HEK293 (cell line): Measurements from ENCODE around the gene KHDC1L.

Experiments
- CTCF ChIA-PET: fragments of 350-600 bp; formaldehyde crosslinking; extraction: SDS; loops from one replicate; lab custom pipeline; 2021; ENCODE audit warnings: antibody characterized with exemption; lab: Yijun Ruan, JAX
- POLR2A ChIA-PET: fragments of 300-600 bp; formaldehyde crosslinking; extraction: SDS; loops from one replicate; lab custom pipeline; 2020; ENCODE audit warnings: antibody characterized with exemption, inconsistent platforms; lab: Yijun Ruan, JAX
- H3K27ac ChIP-seq: fragments of 200-500 bp; sonication (Bioruptor generic); 2 replicates; pipeline ENCODE4 v1.5.1; 2014; ENCODE audit warnings: low read depth, low read length, control low read depth, inconsistent platforms; ENCODE audit errors: extremely low read depth
- H3K36me3 ChIP-seq, 2 experiments: fragments of 200-500 bp in 1 of 2; sonication (Bioruptor generic) in 1 of 2; 1 replicate in 1 of 2; 2 replicates in 1 of 2; pipeline ENCODE4 v1.5.1; 2014 to 2017; ENCODE audit warnings: inconsistent platforms in 2 of 2, low read length in 2 of 2; ENCODE audit not compliant: control insufficient read depth in 2 of 2, insufficient read depth in 1 of 2
- H3K4me1 ChIP-seq: fragments of 200-500 bp; sonication (Bioruptor generic); 2 replicates; pipeline ENCODE4 v1.5.1; 2014; ENCODE audit warnings: mild to moderate bottlenecking, low read length, inconsistent platforms; ENCODE audit not compliant: control insufficient read depth, insufficient read depth
- H3K4me3 ChIP-seq: 2 replicates; pipeline ENCODE4 v1.5.1; 2011; ENCODE audit warnings: low read depth, mild to moderate bottlenecking, control low read depth, low read length, moderate library complexity
- H3K9me3 ChIP-seq: fragments of 200-500 bp; sonication (Bioruptor generic); 2 replicates; pipeline ENCODE4 v1.5.1; 2014; ENCODE audit warnings: low read depth, low read length, inconsistent platforms; ENCODE audit not compliant: control insufficient read depth, insufficient read depth
- HOXD13 ChIP-seq: sonication (generic); formaldehyde crosslinking; IDR thresholded peaks from 2 replicates; pipeline ENCODE4 v1.8.0; 2022; ENCODE audit warnings: missing genetic modification reagents, borderline replicate concordance
- PATZ1 ChIP-seq: fragments of 450-650 bp; formaldehyde crosslinking; IDR thresholded peaks from 2 replicates; pipeline ENCODE4 v1.5.1; 2016; ENCODE audit warnings: missing biosample characterization, missing genetic modification characterization
- PRDM10 ChIP-seq: fragments of 450-650 bp; formaldehyde crosslinking; IDR thresholded peaks from 2 replicates; pipeline ENCODE4 v1.5.1; 2016; ENCODE audit warnings: missing biosample characterization, missing genetic modification characterization
- ZEB2 ChIP-seq: fragments of 450-650 bp; formaldehyde crosslinking; IDR thresholded peaks from 2 replicates; pipeline ENCODE4 v1.5.1; 2016; ENCODE audit warnings: missing biosample characterization, missing genetic modification characterization
- ZNF114 ChIP-seq: fragments of 450-650 bp; formaldehyde crosslinking; IDR thresholded peaks from 2 replicates; pipeline ENCODE4 v1.5.0; 2017; ENCODE audit warnings: missing biosample characterization, missing genetic modification characterization
- ZNF350 ChIP-seq: fragments of 450-650 bp; formaldehyde crosslinking; IDR thresholded peaks from 2 replicates; pipeline ENCODE4 v1.5.0; 2017; ENCODE audit warnings: missing biosample characterization, mild to moderate bottlenecking, missing genetic modification characterization
- ZNF571 ChIP-seq: fragments of 450-650 bp; formaldehyde crosslinking; IDR thresholded peaks from 2 replicates; pipeline ENCODE4 v1.5.0; 2017; ENCODE audit warnings: missing biosample characterization, missing genetic modification characterization
- ZNF600 ChIP-seq: fragments of 450-650 bp; formaldehyde crosslinking; IDR thresholded peaks from 2 replicates; pipeline ENCODE4 v1.5.1; 2016; ENCODE audit warnings: missing biosample characterization, missing genetic modification characterization
- ZNF624 ChIP-seq: fragments of 450-650 bp; formaldehyde crosslinking; IDR thresholded peaks from 2 replicates; pipeline ENCODE4 v1.5.1; 2017; ENCODE audit warnings: missing biosample characterization, missing genetic modification characterization
- ZNF645 ChIP-seq: fragments of 450-650 bp; formaldehyde crosslinking; IDR thresholded peaks from 2 replicates; pipeline ENCODE4; 2016; ENCODE audit warnings: missing biosample characterization, missing genetic modification characterization
- ZNF654 ChIP-seq: fragments of 450-650 bp; formaldehyde crosslinking; IDR thresholded peaks from 2 replicates; pipeline ENCODE4 v1.5.1; 2016; ENCODE audit warnings: low read depth, missing biosample characterization, missing genetic modification characterization
- ZNF837 ChIP-seq: fragments of 450-650 bp; formaldehyde crosslinking; IDR thresholded peaks from 2 replicates; pipeline ENCODE4 v1.5.1; 2016; ENCODE audit warnings: missing biosample characterization, missing genetic modification characterization
- ZSCAN23 ChIP-seq: fragments of 450-650 bp; formaldehyde crosslinking; IDR thresholded peaks from 2 replicates; pipeline ENCODE4 v1.5.1; 2016; ENCODE audit warnings: missing biosample characterization, missing genetic modification characterization
- TF ChIP-seq, protein P1 (sequence below): fragments of 450-650 bp; formaldehyde crosslinking; IDR thresholded peaks from 2 replicates; pipeline ENCODE4 v1.5.1; 2016; ENCODE audit warnings: missing biosample characterization, missing genetic modification characterization
- TF ChIP-seq, protein P2 (sequence below): fragments of 450-650 bp; formaldehyde crosslinking; IDR thresholded peaks from 2 replicates; pipeline ENCODE4 v1.5.1; 2016; ENCODE audit warnings: missing biosample characterization, missing genetic modification characterization
- TF ChIP-seq, protein P3 (sequence below): fragments of 450-650 bp; formaldehyde crosslinking; IDR thresholded peaks from 2 replicates; pipeline ENCODE4 v1.5.1; 2016; ENCODE audit warnings: missing biosample characterization, missing genetic modification characterization
- TF ChIP-seq, protein P4 (sequence below): fragments of 450-650 bp; formaldehyde crosslinking; conservative IDR thresholded peaks from 2 replicates; pipeline ENCODE4 v1.5.1; 2016; ENCODE audit warnings: low read depth, missing biosample characterization, missing genetic modification characterization

The KHDC1L gene

DNA sequence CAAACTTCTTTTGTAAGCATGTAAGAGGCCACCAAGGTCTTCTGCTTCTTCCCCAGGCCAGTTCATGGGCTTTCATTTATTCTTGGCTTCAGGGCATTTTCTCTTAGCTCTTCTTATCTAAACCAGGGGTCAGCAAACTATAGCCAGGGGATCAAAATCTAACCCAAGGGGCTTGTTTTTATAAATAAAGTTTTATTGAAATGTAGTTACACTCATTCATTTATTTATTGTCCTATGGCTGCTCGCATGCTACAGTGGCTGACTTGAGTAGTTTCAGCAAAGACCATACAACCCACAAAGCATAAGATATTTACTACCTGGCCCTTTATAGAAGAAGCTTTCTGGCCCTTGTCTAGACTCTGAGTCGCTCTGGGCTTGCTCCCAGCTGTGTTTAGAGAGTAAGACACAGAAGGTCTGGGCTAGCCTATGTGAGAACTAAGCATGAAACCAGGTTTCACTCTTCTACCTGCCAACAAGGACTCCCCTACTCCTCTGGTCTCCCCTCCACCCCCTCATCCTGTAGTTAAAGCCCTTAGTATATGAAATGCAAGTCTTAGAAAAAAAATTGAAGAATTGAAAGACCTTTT is 43.2 kb downstream of the KHDC1L start (continued):
- no peak for TF ChIP-seq ZNF571 (tag by site-specific recombination)
- no peak for TF ChIP-seq ZEB2
- TF ChIP-seq, protein P1, sequence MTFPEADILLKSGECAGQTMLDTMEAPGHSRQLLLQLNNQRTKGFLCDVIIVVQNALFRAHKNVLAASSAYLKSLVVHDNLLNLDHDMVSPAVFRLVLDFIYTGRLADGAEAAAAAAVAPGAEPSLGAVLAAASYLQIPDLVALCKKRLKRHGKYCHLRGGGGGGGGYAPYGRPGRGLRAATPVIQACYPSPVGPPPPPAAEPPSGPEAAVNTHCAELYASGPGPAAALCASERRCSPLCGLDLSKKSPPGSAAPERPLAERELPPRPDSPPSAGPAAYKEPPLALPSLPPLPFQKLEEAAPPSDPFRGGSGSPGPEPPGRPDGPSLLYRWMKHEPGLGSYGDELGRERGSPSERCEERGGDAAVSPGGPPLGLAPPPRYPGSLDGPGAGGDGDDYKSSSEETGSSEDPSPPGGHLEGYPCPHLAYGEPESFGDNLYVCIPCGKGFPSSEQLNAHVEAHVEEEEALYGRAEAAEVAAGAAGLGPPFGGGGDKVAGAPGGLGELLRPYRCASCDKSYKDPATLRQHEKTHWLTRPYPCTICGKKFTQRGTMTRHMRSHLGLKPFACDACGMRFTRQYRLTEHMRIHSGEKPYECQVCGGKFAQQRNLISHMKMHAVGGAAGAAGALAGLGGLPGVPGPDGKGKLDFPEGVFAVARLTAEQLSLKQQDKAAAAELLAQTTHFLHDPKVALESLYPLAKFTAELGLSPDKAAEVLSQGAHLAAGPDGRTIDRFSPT (tag by site-specific recombination), result no peak
- TF ChIP-seq, protein P2, sequence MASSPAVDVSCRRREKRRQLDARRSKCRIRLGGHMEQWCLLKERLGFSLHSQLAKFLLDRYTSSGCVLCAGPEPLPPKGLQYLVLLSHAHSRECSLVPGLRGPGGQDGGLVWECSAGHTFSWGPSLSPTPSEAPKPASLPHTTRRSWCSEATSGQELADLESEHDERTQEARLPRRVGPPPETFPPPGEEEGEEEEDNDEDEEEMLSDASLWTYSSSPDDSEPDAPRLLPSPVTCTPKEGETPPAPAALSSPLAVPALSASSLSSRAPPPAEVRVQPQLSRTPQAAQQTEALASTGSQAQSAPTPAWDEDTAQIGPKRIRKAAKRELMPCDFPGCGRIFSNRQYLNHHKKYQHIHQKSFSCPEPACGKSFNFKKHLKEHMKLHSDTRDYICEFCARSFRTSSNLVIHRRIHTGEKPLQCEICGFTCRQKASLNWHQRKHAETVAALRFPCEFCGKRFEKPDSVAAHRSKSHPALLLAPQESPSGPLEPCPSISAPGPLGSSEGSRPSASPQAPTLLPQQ (tag by site-specific recombination), result no peak

GRCh38 chr6:73180763-73181619 is 44.3 kb downstream of the KHDC1L start:
- H3K36me3 ChIP-seq, result no peaks in the 10 kb centered on the region
- ChIA-PET POLR2A (no interaction called here), CTCF (interaction anchor here (0.6 to 2.5 kb wide), 17 partner anchors 27 to 1095 kb away, joined by 3 to 11 read pairs (median 3); no protein-coding TSS in a partner anchor)
- peaks cover 3% of the 10 kb centered on the region; the same call in 1 of the 2 replicates for H3K4me1 ChIP-seq
- no peak overlapping the region for H3K4me3 ChIP-seq
- no peaks in the 10 kb centered on the region for H3K9me3 ChIP-seq
- no peak overlapping the region for H3K27ac ChIP-seq
- TF ChIP-seq, protein P3, sequence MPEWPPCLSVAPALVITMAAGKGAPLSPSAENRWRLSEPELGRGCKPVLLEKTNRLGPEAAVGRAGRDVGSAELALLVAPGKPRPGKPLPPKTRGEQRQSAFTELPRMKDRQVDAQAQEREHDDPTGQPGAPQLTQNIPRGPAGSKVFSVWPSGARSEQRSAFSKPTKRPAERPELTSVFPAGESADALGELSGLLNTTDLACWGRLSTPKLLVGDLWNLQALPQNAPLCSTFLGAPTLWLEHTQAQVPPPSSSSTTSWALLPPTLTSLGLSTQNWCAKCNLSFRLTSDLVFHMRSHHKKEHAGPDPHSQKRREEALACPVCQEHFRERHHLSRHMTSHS, result no peak
- TF ChIP-seq ZNF837 (tag by site-specific recombination) (no peak), ZNF654 (tag by site-specific recombination) (peak; percentile 93), ZEB2 (no peak), ZNF600 (tag by site-specific recombination) (no peak), ZNF114 (tag by site-specific recombination) (no peak), ZNF645 (tag by site-specific recombination) (no peak), ZNF350 (tag by site-specific recombination) (no peak), ZSCAN23 (tag by site-specific recombination) (no peak), PRDM10 (tag by site-specific recombination) (peak; percentile 87), HOXD13 (CRISPR knock-in tag) (no peak), ZNF624 (tag by site-specific recombination) (no peak), PATZ1 (tag by site-specific recombination) (no peak)
- TF ChIP-seq, protein P4, sequence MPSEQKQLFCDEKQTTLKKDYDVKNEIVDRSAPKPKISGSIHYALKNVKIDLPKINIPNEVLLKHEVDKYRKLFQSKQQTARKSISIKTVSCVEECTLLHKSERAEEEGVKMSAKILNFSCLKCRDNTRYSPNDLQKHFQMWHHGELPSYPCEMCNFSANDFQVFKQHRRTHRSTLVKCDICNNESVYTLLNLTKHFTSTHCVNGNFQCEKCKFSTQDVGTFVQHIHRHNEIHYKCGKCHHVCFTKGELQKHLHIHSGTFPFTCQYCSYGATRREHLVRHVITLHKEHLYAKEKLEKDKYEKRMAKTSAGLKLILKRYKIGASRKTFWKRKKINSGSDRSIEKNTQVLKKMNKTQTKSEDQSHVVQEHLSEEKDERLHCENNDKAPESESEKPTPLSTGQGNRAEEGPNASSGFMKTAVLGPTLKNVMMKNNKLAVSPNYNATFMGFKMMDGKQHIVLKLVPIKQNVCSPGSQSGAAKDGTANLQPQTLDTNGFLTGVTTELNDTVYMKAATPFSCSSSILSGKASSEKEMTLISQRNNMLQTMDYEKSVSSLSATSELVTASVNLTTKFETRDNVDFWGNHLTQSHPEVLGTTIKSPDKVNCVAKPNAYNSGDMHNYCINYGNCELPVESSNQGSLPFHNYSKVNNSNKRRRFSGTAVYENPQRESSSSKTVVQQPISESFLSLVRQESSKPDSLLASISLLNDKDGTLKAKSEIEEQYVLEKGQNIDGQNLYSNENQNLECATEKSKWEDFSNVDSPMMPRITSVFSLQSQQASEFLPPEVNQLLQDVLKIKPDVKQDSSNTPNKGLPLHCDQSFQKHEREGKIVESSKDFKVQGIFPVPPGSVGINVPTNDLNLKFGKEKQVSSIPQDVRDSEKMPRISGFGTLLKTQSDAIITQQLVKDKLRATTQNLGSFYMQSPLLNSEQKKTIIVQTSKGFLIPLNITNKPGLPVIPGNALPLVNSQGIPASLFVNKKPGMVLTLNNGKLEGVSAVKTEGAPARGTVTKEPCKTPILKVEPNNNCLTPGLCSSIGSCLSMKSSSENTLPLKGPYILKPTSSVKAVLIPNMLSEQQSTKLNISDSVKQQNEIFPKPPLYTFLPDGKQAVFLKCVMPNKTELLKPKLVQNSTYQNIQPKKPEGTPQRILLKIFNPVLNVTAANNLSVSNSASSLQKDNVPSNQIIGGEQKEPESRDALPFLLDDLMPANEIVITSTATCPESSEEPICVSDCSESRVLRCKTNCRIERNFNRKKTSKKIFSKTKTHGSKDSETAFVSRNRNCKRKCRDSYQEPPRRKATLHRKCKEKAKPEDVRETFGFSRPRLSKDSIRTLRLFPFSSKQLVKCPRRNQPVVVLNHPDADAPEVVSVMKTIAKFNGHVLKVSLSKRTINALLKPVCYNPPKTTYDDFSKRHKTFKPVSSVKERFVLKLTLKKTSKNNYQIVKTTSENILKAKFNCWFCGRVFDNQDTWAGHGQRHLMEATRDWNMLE (tag by site-specific recombination), result no peak
